Suprapubic skin (tissue), 4 donors: ENCODE data around the gene MTMR6.

Experiments
- CTCF ChIP-seq, 2 donors: fragments of 200-600 bp in 1 of 2; fragments of 450-650 bp in 1 of 2; sonication (generic) in 1 of 2; IDR thresholded peaks; one replicate each; pipeline ENCODE4 v1.5.1; 2016 to 2019; ENCODE audit warnings: antibody characterized with exemption in 2 of 2, mild to moderate bottlenecking in 1 of 2, moderate library complexity in 1 of 2
- EP300 ChIP-seq: sonication (generic); formaldehyde crosslinking; IDR thresholded peaks from one replicate; pipeline ENCODE4 v1.6.1; 2017; ENCODE audit warnings: antibody characterized with exemption
- POLR2A ChIP-seq, 2 donors: fragments of 450-650 bp; IDR thresholded peaks; one replicate each; pipeline ENCODE4 v1.6.1; 2017; ENCODE audit warnings: antibody characterized with exemption in 2 of 2, mild to moderate bottlenecking in 2 of 2, moderate library complexity in 2 of 2
- POLR2AphosphoS5 ChIP-seq, 3 donors: sonication (generic); formaldehyde crosslinking; IDR thresholded peaks; one replicate each; pipeline ENCODE4 v1.6.1; 2017; ENCODE audit warnings: antibody characterized with exemption in 3 of 3

DNA sequence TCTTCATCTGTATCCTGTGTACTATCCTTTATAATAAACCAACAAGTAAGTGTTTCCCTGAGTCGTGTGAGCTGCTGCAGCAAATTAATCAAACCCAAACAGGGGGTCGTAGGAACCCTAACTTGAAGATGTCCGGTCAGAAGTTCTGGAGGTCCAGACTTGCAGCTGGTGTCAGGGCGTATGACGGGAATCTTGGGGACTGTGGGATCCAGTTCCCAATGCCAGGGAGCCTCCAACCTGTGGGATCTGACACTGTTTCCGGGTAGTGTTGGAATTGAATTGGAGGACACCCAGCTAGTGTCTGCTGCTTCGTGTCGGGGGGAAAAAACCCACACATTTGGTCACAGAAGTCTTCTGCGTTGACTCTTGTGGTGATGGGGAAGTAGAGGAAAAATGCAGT lies 63.1 kb downstream of the MTMR6 start:
- TF ChIP-seq POLR2AphosphoS5 (IDR thresholded peaks at IDR 0.05) (no peak), CTCF (IDR thresholded peaks at IDR 0.05) (no peak), POLR2A (IDR thresholded peaks at IDR 0.05) (no peak), EP300 (no peak)
